Lung (tissue), 12 donors: Measurements from ENCODE around the gene BMERB1. TPM values are rescaled to one million over a fixed set of nuclear protein-coding genes. Genes with fewer than 3 reads are reported as not detected.

Experiments
- ATAC-seq: fragments of 200-7000 bp; cut with Tn5 transposase; one replicate; pipeline ENCODE4 v1.9.1; 2020; ENCODE audit warnings: moderate number of reproducible peaks; ENCODE audit not compliant: insufficient read depth, low FRiP score
- DNase-seq, 3 donors: peaks; one replicate each; pipeline ENCODE4 v3.0.0-alpha.2; 2013 to 2017
- H3K27ac ChIP-seq, 2 donors: one replicate each; pipeline ENCODE4 v1.5.1; 2013; ENCODE audit warnings: mild to moderate bottlenecking in 2 of 2, moderate library complexity in 2 of 2, control low read depth in 1 of 2, inconsistent platforms in 1 of 2, low read depth in 1 of 2, low read length in 1 of 2
- H3K27me3 ChIP-seq, 3 donors: one replicate each; pipeline ENCODE4 v1.5.1; 2013; ENCODE audit warnings: low read length in 2 of 3; ENCODE audit not compliant: control insufficient read depth in 3 of 3, insufficient read depth in 3 of 3
- H3K36me3 ChIP-seq, 4 donors: one replicate each; pipeline ENCODE4 v1.5.1; 2013; ENCODE audit warnings: low read length in 4 of 4, mild to moderate bottlenecking in 1 of 4, moderate library complexity in 1 of 4; ENCODE audit not compliant: control insufficient read depth in 4 of 4, insufficient read depth in 4 of 4
- H3K4me1 ChIP-seq, 5 donors: one replicate each; pipeline ENCODE4 v1.5.1; 2013; ENCODE audit warnings: low read length in 5 of 5, mild to moderate bottlenecking in 2 of 5, moderate library complexity in 1 of 5; ENCODE audit not compliant: control insufficient read depth in 5 of 5, insufficient read depth in 5 of 5
- H3K4me3 ChIP-seq: one replicate; pipeline ENCODE4 v1.5.1; 2013; ENCODE audit warnings: mild to moderate bottlenecking, control low read depth, moderate library complexity
- H3K9ac ChIP-seq, 2 donors: one replicate each; pipeline ENCODE4 v1.5.1; 2013; ENCODE audit warnings: low read length in 2 of 2, control low read depth in 1 of 2; ENCODE audit not compliant: insufficient read depth in 1 of 2
- H3K9me3 ChIP-seq, 4 donors: one replicate each; pipeline ENCODE4 v1.5.1; 2013; ENCODE audit warnings: low read length in 3 of 4, mild to moderate bottlenecking in 1 of 4, moderate library complexity in 1 of 4; ENCODE audit not compliant: control insufficient read depth in 4 of 4, insufficient read depth in 3 of 4
- WGBS, 2 donors: extraction: QIAGEN DNeasy Blood & Tissue Kit; methylation state at CpG; one replicate each; pipeline ENCODE4 v1.1.7; 2013; 5-methylcytosine and 5-hydroxymethylcytosine counted together
- polyA plus RNA-seq, 2 donors: library from polyadenylated mRNA; stranded (reverse); fragments of 200-250 nt; gene quantifications; one replicate each; pipeline ENCODE4 v1.2.1, GENCODE V29; 2013
- total RNA-seq, 2 donors: library from RNA; depleted of rRNA in 1 of 2; stranded (reverse); fragments of >200 nt in 1 of 2; gene quantifications; one replicate each; pipeline ENCODE4 v1.2.1, GENCODE V29; 2014 to 2021
- TF ChIP-seq, protein P1 (sequence below): IDR thresholded peaks from 2 replicates; pipeline ENCODE4 v1.5.1; 2012; ENCODE audit warnings: mild to moderate bottlenecking; ENCODE audit errors: control extremely low read depth, extremely low read depth
- donor health status: control.
- donor health status: control.
- donor health status: Bipolar disorder and iron deficiency.
- donor health status: healthy.
- donor health status: DM: yes; HTN: yes; CAD: no.

BMERB1 gene
- total and polyA plus RNA-seq, 4 donors = 5.6 to 17.5 (median 7.9) TPM

DNA sequence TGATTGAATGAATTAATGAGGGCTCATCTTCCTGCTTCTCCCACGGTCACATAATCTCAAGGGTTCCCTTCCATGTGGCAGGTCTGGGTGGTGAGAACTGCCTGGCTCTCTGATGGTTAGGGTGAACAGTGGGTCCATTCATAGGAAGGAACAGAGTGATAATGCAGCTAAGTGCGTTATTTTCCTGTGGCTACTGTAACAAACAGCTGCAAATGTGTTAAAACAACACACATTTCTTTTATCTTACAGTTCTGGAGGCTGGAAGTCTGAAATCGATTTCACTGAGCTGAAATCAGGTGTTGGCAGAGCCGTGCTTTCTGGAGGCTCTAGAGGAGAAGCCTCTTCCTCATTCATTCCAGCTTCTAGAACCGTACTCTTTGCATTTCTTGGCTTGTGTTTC, 95.3 kb downstream of the BMERB1 start:
- peaks cover 0 to 4% (median under 1%) of the 10 kb centered on the region in 4 donors for H3K36me3 ChIP-seq
- ATAC-seq = no peak

DNA sequence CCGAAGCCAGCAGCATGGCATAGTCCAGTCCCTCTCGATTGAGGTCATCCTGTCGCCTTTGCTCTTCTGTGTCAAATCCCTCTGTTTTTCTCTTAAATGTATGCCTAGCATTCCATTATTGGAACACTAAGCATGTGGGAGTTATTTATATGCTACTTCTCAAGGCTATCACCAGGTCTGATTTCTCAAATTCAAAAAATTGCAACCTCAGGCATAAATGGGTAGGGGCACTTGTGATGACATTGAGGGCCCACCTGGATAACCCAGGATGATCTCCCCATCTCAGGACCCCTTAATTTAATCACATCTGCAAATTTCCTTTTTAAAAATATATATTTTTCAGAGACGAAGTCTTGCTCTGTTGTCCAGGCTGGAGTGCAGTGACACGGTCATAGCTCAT, 95.7 kb downstream of the BMERB1 start:
- TF ChIP-seq, protein P1, sequence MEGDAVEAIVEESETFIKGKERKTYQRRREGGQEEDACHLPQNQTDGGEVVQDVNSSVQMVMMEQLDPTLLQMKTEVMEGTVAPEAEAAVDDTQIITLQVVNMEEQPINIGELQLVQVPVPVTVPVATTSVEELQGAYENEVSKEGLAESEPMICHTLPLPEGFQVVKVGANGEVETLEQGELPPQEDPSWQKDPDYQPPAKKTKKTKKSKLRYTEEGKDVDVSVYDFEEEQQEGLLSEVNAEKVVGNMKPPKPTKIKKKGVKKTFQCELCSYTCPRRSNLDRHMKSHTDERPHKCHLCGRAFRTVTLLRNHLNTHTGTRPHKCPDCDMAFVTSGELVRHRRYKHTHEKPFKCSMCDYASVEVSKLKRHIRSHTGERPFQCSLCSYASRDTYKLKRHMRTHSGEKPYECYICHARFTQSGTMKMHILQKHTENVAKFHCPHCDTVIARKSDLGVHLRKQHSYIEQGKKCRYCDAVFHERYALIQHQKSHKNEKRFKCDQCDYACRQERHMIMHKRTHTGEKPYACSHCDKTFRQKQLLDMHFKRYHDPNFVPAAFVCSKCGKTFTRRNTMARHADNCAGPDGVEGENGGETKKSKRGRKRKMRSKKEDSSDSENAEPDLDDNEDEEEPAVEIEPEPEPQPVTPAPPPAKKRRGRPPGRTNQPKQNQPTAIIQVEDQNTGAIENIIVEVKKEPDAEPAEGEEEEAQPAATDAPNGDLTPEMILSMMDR = no peak
- Histone ChIP-seq H3K4me1 (no peaks in the 10 kb centered on the region), H3K9me3 (no peaks in the 10 kb centered on the region), H3K27ac (no peak overlapping the region), H3K27me3 (no peaks in the 10 kb centered on the region), H3K4me3 (no peak overlapping the region), H3K36me3 (peaks cover 0 to 4% (median under 1%) of the 10 kb centered on the region in 4 donors), H3K9ac (no peak overlapping the region)
- DNase-seq = no peak
- no peak for ATAC-seq
- 94 to 95% methylated on average over 5 of the region's 5 CpGs for WGBS, 2 donors

More for the DNA sequence above, 95.3 kb downstream of the BMERB1 start:
- Histone ChIP-seq H3K27ac (no peak overlapping the region), H3K9me3 (no peaks in the 10 kb centered on the region), H3K4me1 (no peaks in the 10 kb centered on the region), H3K4me3 (no peak overlapping the region), H3K9ac (no peak overlapping the region), H3K27me3 (no peaks in the 10 kb centered on the region)
- TF ChIP-seq, protein P1 = no peak
- WGBS, 2 donors = 86 to 90% methylated on average over 5 of the region's 5 CpGs
- no peak for DNase-seq

DNA sequence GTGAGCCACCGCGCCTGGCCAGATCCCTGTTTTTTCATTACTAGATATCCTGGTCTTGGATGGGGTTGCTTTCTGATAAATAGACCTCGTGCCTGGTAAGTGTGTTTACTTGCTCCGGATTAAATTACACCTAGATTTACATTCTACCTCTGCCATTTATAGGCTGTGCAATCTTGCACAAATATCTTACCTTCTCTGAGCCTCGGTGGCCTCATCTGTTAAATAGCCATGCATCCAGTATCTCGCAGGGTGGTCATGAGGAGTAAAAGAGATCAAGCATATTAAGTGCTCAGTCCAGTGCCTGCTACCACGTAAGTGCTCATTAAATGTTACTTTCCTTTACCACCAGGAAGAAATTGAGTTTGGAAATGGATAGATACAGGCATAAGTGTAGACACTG, 98.4 kb downstream of the BMERB1 start:
- no peak overlapping the region for H3K27ac ChIP-seq
- no peak for DNase-seq
- H3K36me3 ChIP-seq = peaks cover 0 to 2% (median under 1%) of the 10 kb centered on the region in 4 donors
- H3K4me1 ChIP-seq = no peaks in the 10 kb centered on the region
- WGBS, 2 donors = 91 to 93% methylated on average over 7 of the region's 7 CpGs
- no peak overlapping the region for H3K9ac ChIP-seq
- H3K9me3 ChIP-seq = no peaks in the 10 kb centered on the region
- no peaks in the 10 kb centered on the region for H3K27me3 ChIP-seq
- H3K4me3 ChIP-seq = no peak overlapping the region
- TF ChIP-seq, protein P1 = no peak
- ATAC-seq = no peak

DNA sequence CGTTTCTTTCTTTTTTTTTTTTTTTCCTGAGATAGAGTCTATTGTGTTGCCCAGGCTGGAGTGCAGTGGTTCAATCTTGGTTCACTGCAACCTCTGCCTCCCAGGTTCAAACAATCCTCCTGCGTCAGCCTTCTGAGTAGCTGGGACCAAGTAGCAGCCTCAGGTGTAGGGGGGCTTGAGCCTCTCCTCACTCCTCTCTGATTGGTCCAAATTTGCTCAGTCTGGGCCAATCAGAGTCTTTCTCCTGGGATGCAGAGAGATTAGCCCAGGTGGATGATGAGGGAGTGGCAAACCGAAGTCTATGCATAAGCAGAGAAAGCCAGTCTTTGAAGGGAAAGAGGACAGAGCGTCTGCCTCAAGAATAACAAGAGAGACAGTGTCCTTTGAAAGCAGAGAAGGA, 99.0 kb downstream of the BMERB1 start:
- Histone ChIP-seq H3K27me3 (no peaks in the 10 kb centered on the region), H3K36me3 (peaks cover 0 to 2% (median 0%) of the 10 kb centered on the region in 4 donors), H3K4me1 (no peaks in the 10 kb centered on the region), H3K4me3 (no peak overlapping the region), H3K27ac (no peak overlapping the region), H3K9me3 (no peaks in the 10 kb centered on the region), H3K9ac (no peak overlapping the region)
- TF ChIP-seq, protein P1 = no peak
- DNase-seq (no peak), ATAC-seq (no peak)
- 74 to 83% methylated on average over 4 of the region's 4 CpGs for WGBS, 2 donors
